ENCODE data around the gene SLC8A2. TPM values are rescaled to one million over a fixed set of nuclear protein-coding genes. Genes with fewer than 3 reads are reported as not detected.
A peak's percentile ranks its signal among the peaks of the same experiment; 100 is the strongest.

Gene SLC8A2
- total and polyA plus RNA-seq, 2 of the 8 experiments (the other 6 are each of a cell fraction or from before 2014, with no cell fraction given) = 7.3 to 12.4 TPM

DNA sequence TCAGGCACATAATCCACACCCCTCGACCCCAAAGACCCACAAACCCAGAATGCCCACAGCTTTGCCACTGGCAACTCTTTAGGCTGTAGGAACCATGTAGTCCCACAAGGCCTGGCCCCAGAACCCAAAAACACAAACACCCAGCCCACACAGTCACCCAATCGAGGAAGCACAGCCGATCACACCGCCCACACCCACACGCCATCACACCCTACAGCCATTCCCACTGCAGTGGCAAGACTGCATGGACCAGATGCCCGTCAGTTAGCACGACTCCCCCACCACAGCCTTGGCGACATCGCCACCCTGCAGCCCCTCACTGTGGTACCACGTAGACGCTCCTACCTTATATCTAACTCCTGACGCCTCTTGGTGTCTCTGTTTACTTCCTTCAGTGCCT lies 28.4 kb downstream of the SLC8A2 start:
- Histone ChIP-seq H2BK20ac (ENCODE audit: low read length) (no peak overlapping the region), H4K91ac (replicated peaks; ENCODE audit: insufficient read length, low read length) (no peak overlapping the region), H4K20me1 (replicated peaks in 1 of 2; ENCODE audit: control insufficient read depth in 1 of 2, insufficient read depth in 2 of 2, low read length in 2 of 2) (peaks cover 2 to 19% of the 10 kb centered on the region in 2 experiments), H4K8ac (ENCODE audit: extremely low read depth, insufficient read depth, low read length) (no peak overlapping the region), H3K9ac (replicated peaks in 1 of 4; ENCODE audit: extremely low read depth in 1 of 4, low read depth in 3 of 4, low read length in 3 of 4) (no peak overlapping the region), H3K79me2 (ENCODE audit: control insufficient read depth in 1 of 2, insufficient read depth in 2 of 2, low read length in 2 of 2) (no peaks in the 10 kb centered on the region), H4K5ac (ENCODE audit: insufficient read length, low read depth, low read length) (no peak overlapping the region), H3K56ac (replicated peaks; ENCODE audit: insufficient read length, low read depth, low read length) (no peak overlapping the region), H3K23ac (ENCODE audit: insufficient read length) (no peak overlapping the region), H3K27me3 (replicated peaks in 1 of 4; ENCODE audit: control insufficient read depth in 3 of 4, extremely low read depth in 1 of 4, insufficient read depth in 3 of 4, low read length in 3 of 4) (peaks cover 0 to 8% (median 7%) of the 10 kb centered on the region in 4 experiments; a peak in 5 of 7 replicates), H3K79me1 (ENCODE audit: low read depth, low read length) (no peaks in the 10 kb centered on the region; the same call in 1 of the 2 replicates), H2BK12ac (ENCODE audit: low read depth, low read length) (no peak overlapping the region), H3K4me3 (ENCODE audit: extremely low read depth in 1 of 4, insufficient read depth in 2 of 4, low read depth in 3 of 4, low read length in 4 of 4) (no peak overlapping the region), H3K4ac (replicated peaks; ENCODE audit: insufficient read length, low read depth, low read length) (no peak overlapping the region), H3K23me2 (ENCODE audit: low read depth, low read length) (peaks cover 21% of the 10 kb centered on the region; the same call in 1 of the 2 replicates), H3K9me3 (ENCODE audit: insufficient read depth in 2 of 2, low read depth in 1 of 2, low read length in 1 of 2) (no peaks in the 10 kb centered on the region), H3K4me2 (ENCODE audit: insufficient read depth in 1 of 2, low read depth in 2 of 2, low read length in 2 of 2) (no peak overlapping the region), H2BK15ac (ENCODE audit: low read length) (peak overlapping the region; percentile 81; the same call in 1 of the 2 replicates), H3K4me1 (replicated peaks in 1 of 4; ENCODE audit: control insufficient read depth in 3 of 4, insufficient read depth in 4 of 4, low read length in 3 of 4) (peaks cover 2 to 13% (median 9%) of the 10 kb centered on the region in 4 experiments), H3K36me3 (ENCODE audit: control insufficient read depth in 2 of 4, insufficient read depth in 4 of 4, low read length in 3 of 4) (no peaks in the 10 kb centered on the region), H2AK5ac (ENCODE audit: low read depth, low read length) (no peak overlapping the region), H3K18ac (ENCODE audit: extremely low read depth, low read length) (no peak overlapping the region), H3K14ac (ENCODE audit: insufficient read length) (no peak overlapping the region), H2AFZ (ENCODE audit: low read length) (no peak overlapping the region), H3K27ac (ENCODE audit: low read depth, low read length) (no peak overlapping the region), H2BK5ac (ENCODE audit: low read depth, low read length) (no peak overlapping the region), H2BK120ac (replicated peaks; ENCODE audit: low read depth, low read length) (no peak overlapping the region)
- POLR2A ChIA-PET (ENCODE audit: partially characterized antibody) = interaction anchor here (0.6 kb wide), 1 partner anchor 10 kb away, joined by 3 read pairs; no protein-coding TSS in a partner anchor
- TF ChIP-seq BRCA1 (IDR thresholded peaks at IDR 0.05; ENCODE audit: low read depth, low read length) = no peak
- CTCF ChIA-PET (ENCODE audit: partially characterized antibody) = interaction anchor here (0.8 to 24.5 kb wide), 3 partner anchors 40 to 264 kb away, joined by 3 to 436 read pairs (median 3); partner anchors contain the start of genes EHD2 and KPTN
- 79% methylated on average over 12 of the region's 12 CpGs; no CpG with 5 or more reads in 1 of the 2 experiments for WGBS, 2 experiments (ENCODE audit: extremely low coverage in 1 of 2, insufficient coverage in 1 of 2, insufficient read length in 1 of 2, insufficient replicate concordance in 2 of 2, low coverage in 1 of 2, low lambda C conversion rate in 2 of 2, missing lambda C conversion rate in 1 of 2)
- no peak for FAIRE-seq
- DNase-seq (ENCODE audit: low read depth in 1 of 2, low spot score in 2 of 2) = no peak
